WTC11 (cell line): ENCODE results near the gene RNF40. TPM values are rescaled to one million over a fixed set of nuclear protein-coding genes. Genes with fewer than 3 reads are reported as not detected.

ENCODE experiments used
- ATAC-seq: fragments of 200-7000 bp; cut with Tn5 transposase; 2 replicates; pipeline ENCODE4 v1.10.0; 2021; ENCODE audit warnings: mild to moderate bottlenecking, moderate library complexity
- CTCF ChIA-PET: fragments of 300-600 bp; sonication (Branson Sonifier 250); formaldehyde crosslinking; loops from one replicate; lab custom pipeline; 2021; ENCODE audit warnings: antibody characterized with exemption; lab: Charles Lee
- POLR2A ChIA-PET: fragments of 350-600 bp; sonication (Branson Sonifier 250); formaldehyde crosslinking; loops from one replicate; lab custom pipeline; 2021; ENCODE audit warnings: antibody characterized with exemption; lab: Charles Lee
- DNase-seq: peaks from one replicate; pipeline ENCODE4 v3.0.0; 2021; ENCODE audit warnings: low spot score
- H3K27ac Mint-ChIP-seq: 2 replicates; pipeline ENCODE4 v1.8.0; 2021; ENCODE audit warnings: mixed read lengths
- H3K27me3 Mint-ChIP-seq: 2 replicates; pipeline ENCODE4 v1.8.0; 2021; ENCODE audit warnings: low read depth, mild to moderate bottlenecking, moderate library complexity, mixed read lengths
- H3K36me3 Mint-ChIP-seq: 2 replicates; pipeline ENCODE4 v1.8.0; 2021; ENCODE audit warnings: mixed read lengths
- H3K4me1 Mint-ChIP-seq: 2 replicates; pipeline ENCODE4 v1.8.0; 2022; ENCODE audit warnings: mixed read lengths
- H3K4me3 Mint-ChIP-seq: 2 replicates; pipeline ENCODE4 v1.8.0; 2021; ENCODE audit warnings: mild to moderate bottlenecking, moderate library complexity, mixed read lengths
- H3K9me3 Mint-ChIP-seq: 2 replicates; pipeline ENCODE4 v1.8.0; 2021; ENCODE audit warnings: mixed read lengths
- ARID4B ChIP-seq: sonication (generic); formaldehyde crosslinking; IDR thresholded peaks from 2 replicates; pipeline ENCODE4 v1.8.0; 2023; ENCODE audit warnings: missing genetic modification reagents, mild to moderate bottlenecking, borderline replicate concordance
- ATF3 ChIP-seq: sonication (generic); formaldehyde crosslinking; conservative IDR thresholded peaks from 2 replicates; pipeline ENCODE4 v1.8.1; 2022; ENCODE audit warnings: mild to moderate bottlenecking, missing genetic modification reagents
- CDX4 ChIP-seq: fragments of 250-450 bp; sonication (Bioruptor Pico); IDR thresholded peaks from 2 replicates; pipeline ENCODE4 v1.9.0; 2021; ENCODE audit warnings: moderate library complexity, mild to moderate bottlenecking, inconsistent platforms, borderline replicate concordance
- ERG ChIP-seq: fragments of 250-450 bp; sonication (Bioruptor Pico); IDR thresholded peaks from 2 replicates; pipeline ENCODE4 v1.8.0; 2021; ENCODE audit warnings: mild to moderate bottlenecking
- FOXK1 ChIP-seq: sonication (generic); formaldehyde crosslinking; IDR thresholded peaks from 2 replicates; pipeline ENCODE4 v1.8.0; 2022; ENCODE audit warnings: mild to moderate bottlenecking, moderate library complexity, missing genetic modification reagents
- GRHL2 ChIP-seq: fragments of 250-450 bp; sonication (Bioruptor Pico); IDR thresholded peaks from 2 replicates; pipeline ENCODE4 v1.8.0; 2022; ENCODE audit warnings: mild to moderate bottlenecking, moderate library complexity; ENCODE audit not compliant: insufficient replicate concordance, severe bottlenecking
- GTF2I ChIP-seq: fragments of 250-450 bp; sonication (Bioruptor Pico); conservative IDR thresholded peaks from 2 replicates; pipeline ENCODE4 v1.4.0; 2021; ENCODE audit warnings: mild to moderate bottlenecking
- JUN ChIP-seq: sonication (generic); formaldehyde crosslinking; IDR thresholded peaks from 2 replicates; pipeline ENCODE4 v1.8.0; 2023; ENCODE audit warnings: mild to moderate bottlenecking, missing genetic modification reagents
- MLX ChIP-seq: sonication (generic); formaldehyde crosslinking; IDR thresholded peaks from 2 replicates; pipeline ENCODE4 v1.8.1; 2023; ENCODE audit warnings: mild to moderate bottlenecking, missing genetic modification reagents, moderate library complexity
- MYBL2 ChIP-seq: sonication (generic); formaldehyde crosslinking; IDR thresholded peaks from 2 replicates; pipeline ENCODE4 v1.8.1; 2023; ENCODE audit warnings: mild to moderate bottlenecking, moderate library complexity, missing genetic modification reagents
- PRDM15 ChIP-seq: sonication (generic); formaldehyde crosslinking; IDR thresholded peaks from 2 replicates; pipeline ENCODE4 v1.8.0; 2022; ENCODE audit warnings: missing genetic modification reagents
- ZBTB21 ChIP-seq: sonication (generic); formaldehyde crosslinking; IDR thresholded peaks from 2 replicates; pipeline ENCODE4 v1.8.1; 2023; ENCODE audit warnings: mild to moderate bottlenecking, missing genetic modification reagents, borderline replicate concordance
- ZBTB43 ChIP-seq: sonication (generic); formaldehyde crosslinking; IDR thresholded peaks from 2 replicates; pipeline ENCODE4 v1.8.1; 2023; ENCODE audit warnings: mild to moderate bottlenecking, missing genetic modification reagents
- ZNF219 ChIP-seq: sonication (generic); formaldehyde crosslinking; IDR thresholded peaks from 2 replicates; pipeline ENCODE4 v1.8.0; 2023; ENCODE audit warnings: missing genetic modification reagents, mild to moderate bottlenecking, borderline replicate concordance
- ZNF232 ChIP-seq: sonication (generic); formaldehyde crosslinking; IDR thresholded peaks from 2 replicates; pipeline ENCODE4 v1.8.0; 2022; ENCODE audit warnings: mild to moderate bottlenecking, missing genetic modification reagents
- ZNF317 ChIP-seq: sonication (generic); formaldehyde crosslinking; IDR thresholded peaks from 2 replicates; pipeline ENCODE4 v1.8.1; 2023; ENCODE audit warnings: low read depth, mild to moderate bottlenecking, moderate library complexity, missing genetic modification reagents, borderline replicate concordance
- ZNF396 ChIP-seq: fragments of 250-450 bp; sonication (Bioruptor Pico); IDR thresholded peaks from 2 replicates; pipeline ENCODE4 v1.8.0; 2021; ENCODE audit warnings: mild to moderate bottlenecking, moderate library complexity, borderline replicate concordance
- ZNF532 ChIP-seq: fragments of 250-450 bp; sonication (Bioruptor Pico); IDR thresholded peaks from 2 replicates; pipeline ENCODE4 v1.9.0; 2021; ENCODE audit warnings: mild to moderate bottlenecking, borderline replicate concordance
- total RNA-seq: library from RNA; stranded (reverse); gene quantifications from 3 replicates; pipeline ENCODE4 v1.2.3, GENCODE V29; 2021

RNF40 gene
- total RNA-seq, 1 experiment from 2014 or later, result 77.1 TPM

- CTCF ChIA-PET, result interaction anchor here (0.9 to 2.0 kb wide), 7 partner anchors 15 to 154 kb away, joined by 3 to 12 read pairs (median 4); partner anchors contain the start of gene FBXL19
Measured at GRCh38 chr16:30787613-30788378, 25.7 kb downstream of the RNF40 start.

More at GRCh38 chr16:30787613-30788378, 25.7 kb downstream of the RNF40 start:
- H3K4me1 Mint-ChIP-seq, result peaks cover 13% of the 10 kb centered on the region
- DNase-seq (no peak), ATAC-seq (no peak)
- H3K4me3 Mint-ChIP-seq, result peak overlapping the region; percentile 80
- peaks cover 8% of the 10 kb centered on the region for H3K36me3 Mint-ChIP-seq
- POLR2A ChIA-PET, result interaction anchor here (0.8 to 2.0 kb wide), 3 partner anchors 13 to 87 kb away, joined by 3 to 15 read pairs (median 6); no protein-coding TSS in a partner anchor
- no peak for TF ChIP-seq FOXK1 (CRISPR knock-in tag)
- no peak for TF ChIP-seq ZNF317 (CRISPR knock-in tag)
- TF ChIP-seq GRHL2, result no peak
- no peak for TF ChIP-seq ERG
- no peak for TF ChIP-seq GTF2I (CRISPR knock-in tag)
- TF ChIP-seq ARID4B (CRISPR knock-in tag), result no peak
- no peak for TF ChIP-seq JUN (CRISPR knock-in tag)
- no peak for TF ChIP-seq ZNF532 (CRISPR knock-in tag)
- no peak for TF ChIP-seq ATF3 (CRISPR knock-in tag)
- no peak for TF ChIP-seq MLX
- TF ChIP-seq PRDM15 (CRISPR knock-in tag), result no peak; the same call in 1 of the 2 replicates
- TF ChIP-seq ZNF396 (CRISPR knock-in tag), result no peak
- no peak for TF ChIP-seq MYBL2
- TF ChIP-seq ZNF232 (CRISPR knock-in tag), result no peak
- TF ChIP-seq ZBTB21 (CRISPR knock-in tag), result no peak
- no peak for TF ChIP-seq CDX4 (CRISPR knock-in tag)
- TF ChIP-seq ZNF219, result no peak
- no peak for TF ChIP-seq ZBTB43 (CRISPR knock-in tag)
- H3K27me3 Mint-ChIP-seq, result peaks cover 17% of the 10 kb centered on the region
- no peaks in the 10 kb centered on the region for H3K9me3 Mint-ChIP-seq
- H3K27ac Mint-ChIP-seq, result no peak overlapping the region
